ENCODE results near the gene CTNNA1. TPM values are rescaled to one million over a fixed set of nuclear protein-coding genes. Genes with fewer than 3 reads are reported as not detected.

Gene CTNNA1
- polyA plus RNA-seq, 3 donors, result 56.6 to 84.5 (median 66.2) TPM

DNA sequence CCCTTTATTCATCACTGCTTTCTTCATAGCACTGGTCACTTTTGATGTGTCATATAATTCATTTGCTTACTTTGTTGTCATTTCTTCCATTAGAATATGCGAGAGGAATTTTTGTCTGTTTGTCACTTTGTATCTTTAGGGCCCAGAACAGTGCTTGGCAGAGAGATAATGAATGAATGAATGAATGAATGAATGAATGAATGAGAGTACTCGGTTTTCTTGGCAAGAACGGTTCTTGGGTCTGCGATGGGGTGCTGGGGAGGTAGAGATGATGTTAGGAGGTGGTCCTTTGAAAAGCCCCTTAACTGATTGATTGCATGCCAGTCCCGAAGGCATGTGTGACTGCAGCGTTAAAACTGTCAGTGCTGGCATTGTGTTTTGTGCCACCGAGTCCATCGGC, 174.3 kb downstream of the CTNNA1 start:
- H3K36me3 Mint-ChIP-seq, result peaks cover 89% of the 10 kb centered on the region in 2 donors
- no peak overlapping the region for H3K27ac ChIP-seq (ENCODE audit: low read depth in 1 of 2, low read length in 2 of 2)

DNA sequence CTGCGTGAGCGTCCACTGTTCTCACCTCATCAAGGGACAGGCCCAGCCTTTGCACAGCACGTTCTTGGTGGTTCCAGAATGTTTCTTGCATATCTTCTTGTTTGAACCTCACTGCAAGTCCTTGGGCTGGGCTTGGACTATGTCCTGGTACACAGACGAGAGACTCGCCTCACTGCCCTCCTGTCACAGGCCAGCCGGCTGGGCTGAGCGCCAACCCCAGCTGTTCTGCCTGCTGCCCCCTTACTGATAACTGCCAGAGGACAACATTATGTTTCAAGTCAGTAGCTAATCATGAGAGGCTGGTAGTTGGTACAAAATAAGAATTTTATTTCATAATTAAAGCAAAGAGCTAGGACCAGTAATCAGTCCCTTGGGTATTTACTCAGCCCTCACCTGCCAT, 174.8 kb downstream of the CTNNA1 start:
- H3K4me1 ChIP-seq (ENCODE audit: control insufficient read depth in 1 of 2, insufficient read depth in 2 of 2, low read length in 2 of 2), result no peaks in the 10 kb centered on the region
- DNase-seq, result no peak
- Mint-ChIP-seq H3K4me3 (no peak overlapping the region), H3K36me3 (peaks cover 91% of the 10 kb centered on the region in 2 donors), H3K9me3 (peaks cover 0 to 1% (median 0%) of the 10 kb centered on the region in 7 donors), H3K4me1 (no peaks in the 10 kb centered on the region), H3K27ac (no peak overlapping the region), H3K27me3 (ENCODE audit: low read depth in 3 of 3) (peaks cover 0 to 1% (median 0%) of the 10 kb centered on the region in 3 donors)
- H2AFZ ChIP-seq (ENCODE audit: insufficient read depth, low read depth, low read length, poor library complexity, severe bottlenecking), result no peak overlapping the region
- H3K4me3 ChIP-seq (replicated peaks in 1 of 3; ENCODE audit: low read depth in 2 of 3, low read length in 3 of 3), result no peak overlapping the region
- TF ChIP-seq, protein P1, sequence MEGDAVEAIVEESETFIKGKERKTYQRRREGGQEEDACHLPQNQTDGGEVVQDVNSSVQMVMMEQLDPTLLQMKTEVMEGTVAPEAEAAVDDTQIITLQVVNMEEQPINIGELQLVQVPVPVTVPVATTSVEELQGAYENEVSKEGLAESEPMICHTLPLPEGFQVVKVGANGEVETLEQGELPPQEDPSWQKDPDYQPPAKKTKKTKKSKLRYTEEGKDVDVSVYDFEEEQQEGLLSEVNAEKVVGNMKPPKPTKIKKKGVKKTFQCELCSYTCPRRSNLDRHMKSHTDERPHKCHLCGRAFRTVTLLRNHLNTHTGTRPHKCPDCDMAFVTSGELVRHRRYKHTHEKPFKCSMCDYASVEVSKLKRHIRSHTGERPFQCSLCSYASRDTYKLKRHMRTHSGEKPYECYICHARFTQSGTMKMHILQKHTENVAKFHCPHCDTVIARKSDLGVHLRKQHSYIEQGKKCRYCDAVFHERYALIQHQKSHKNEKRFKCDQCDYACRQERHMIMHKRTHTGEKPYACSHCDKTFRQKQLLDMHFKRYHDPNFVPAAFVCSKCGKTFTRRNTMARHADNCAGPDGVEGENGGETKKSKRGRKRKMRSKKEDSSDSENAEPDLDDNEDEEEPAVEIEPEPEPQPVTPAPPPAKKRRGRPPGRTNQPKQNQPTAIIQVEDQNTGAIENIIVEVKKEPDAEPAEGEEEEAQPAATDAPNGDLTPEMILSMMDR (IDR thresholded peaks at IDR 0.05), result no peak
- H3K36me3 ChIP-seq (replicated peaks in 1 of 2; ENCODE audit: control insufficient read depth in 1 of 2, insufficient read depth in 2 of 2, low read length in 2 of 2), result peaks cover 85 to 97% of the 10 kb centered on the region in 2 donors
- no peak overlapping the region for H3K27ac ChIP-seq (ENCODE audit: low read depth in 1 of 2, low read length in 2 of 2)
- H3K4me2 ChIP-seq (replicated peaks; ENCODE audit: extremely low read depth, low read length, poor library complexity, severe bottlenecking), result no peak overlapping the region
- no peaks in the 10 kb centered on the region for H3K79me2 ChIP-seq (ENCODE audit: insufficient read depth, low read length)
- H3K27me3 ChIP-seq (ENCODE audit: control insufficient read depth in 2 of 2, insufficient read depth in 2 of 2, low read length in 2 of 2), result no peaks in the 10 kb centered on the region
- intact Hi-C loops (cut with micrococcal nuclease), result no loop called here
- 96% methylated on average over 7 of the region's 7 CpGs for WGBS (ENCODE audit: insufficient coverage)
- peaks cover 14% of the 10 kb centered on the region for H4K20me1 ChIP-seq (ENCODE audit: insufficient read depth, low read length)
- H3K9me3 ChIP-seq (replicated peaks in 1 of 2; ENCODE audit: control insufficient read depth in 1 of 2, insufficient read depth in 1 of 2, low read length in 2 of 2), result no peaks in the 10 kb centered on the region
- no peak overlapping the region for H3K9ac ChIP-seq (ENCODE audit: insufficient read depth, low read length, poor library complexity, severe bottlenecking)

More for the DNA sequence above, 174.3 kb downstream of the CTNNA1 start:
- Histone ChIP-seq H3K27me3 (ENCODE audit: control insufficient read depth in 2 of 2, insufficient read depth in 2 of 2, low read length in 2 of 2) (no peaks in the 10 kb centered on the region), H3K4me1 (ENCODE audit: control insufficient read depth in 1 of 2, insufficient read depth in 2 of 2, low read length in 2 of 2) (no peaks in the 10 kb centered on the region), H3K36me3 (replicated peaks in 1 of 2; ENCODE audit: control insufficient read depth in 1 of 2, insufficient read depth in 2 of 2, low read length in 2 of 2) (peaks cover 81 to 97% of the 10 kb centered on the region in 2 donors), H2AFZ (ENCODE audit: insufficient read depth, low read depth, low read length, poor library complexity, severe bottlenecking) (no peak overlapping the region), H3K4me3 (replicated peaks in 1 of 3; ENCODE audit: low read depth in 2 of 3, low read length in 3 of 3) (no peak overlapping the region), H3K4me2 (replicated peaks; ENCODE audit: extremely low read depth, low read length, poor library complexity, severe bottlenecking) (no peak overlapping the region), H3K9me3 (replicated peaks in 1 of 2; ENCODE audit: control insufficient read depth in 1 of 2, insufficient read depth in 1 of 2, low read length in 2 of 2) (no peaks in the 10 kb centered on the region), H3K79me2 (ENCODE audit: insufficient read depth, low read length) (no peaks in the 10 kb centered on the region), H4K20me1 (ENCODE audit: insufficient read depth, low read length) (peaks cover 14% of the 10 kb centered on the region), H3K9ac (ENCODE audit: insufficient read depth, low read length, poor library complexity, severe bottlenecking) (no peak overlapping the region)
- Mint-ChIP-seq H3K4me3 (no peak overlapping the region), H3K9me3 (peaks cover 0 to 1% (median 0%) of the 10 kb centered on the region in 7 donors), H3K27ac (no peak overlapping the region), H3K27me3 (ENCODE audit: low read depth in 3 of 3) (peaks cover 0 to 1% (median 0%) of the 10 kb centered on the region in 3 donors), H3K4me1 (no peaks in the 10 kb centered on the region)
- WGBS (ENCODE audit: insufficient coverage), result 97% methylated on average over 7 of the region's 8 CpGs
- TF ChIP-seq, protein P1 (IDR thresholded peaks at IDR 0.05), result no peak
- DNase-seq, result no peak
- intact Hi-C loops (cut with micrococcal nuclease), result no loop called here

Data from CD14-positive monocyte (primary cell).